Lower leg skin (tissue), 3 donors: ENCODE results near the gene COL2A1.

Source experiments
- POLR2A ChIP-seq, 2 donors: fragments of 450-650 bp; IDR thresholded peaks; one replicate each; pipeline ENCODE4 v1.6.1; 2016 to 2017; ENCODE audit warnings: antibody characterized with exemption in 2 of 2, mild to moderate bottlenecking in 1 of 2, moderate library complexity in 1 of 2
- TF ChIP-seq, protein P1 (sequence below), 3 donors: fragments of 450-650 bp; IDR thresholded peaks; one replicate each; pipeline ENCODE4 v1.5.1; 2016; ENCODE audit warnings: antibody characterized with exemption in 3 of 3, mild to moderate bottlenecking in 3 of 3, moderate library complexity in 2 of 3

DNA sequence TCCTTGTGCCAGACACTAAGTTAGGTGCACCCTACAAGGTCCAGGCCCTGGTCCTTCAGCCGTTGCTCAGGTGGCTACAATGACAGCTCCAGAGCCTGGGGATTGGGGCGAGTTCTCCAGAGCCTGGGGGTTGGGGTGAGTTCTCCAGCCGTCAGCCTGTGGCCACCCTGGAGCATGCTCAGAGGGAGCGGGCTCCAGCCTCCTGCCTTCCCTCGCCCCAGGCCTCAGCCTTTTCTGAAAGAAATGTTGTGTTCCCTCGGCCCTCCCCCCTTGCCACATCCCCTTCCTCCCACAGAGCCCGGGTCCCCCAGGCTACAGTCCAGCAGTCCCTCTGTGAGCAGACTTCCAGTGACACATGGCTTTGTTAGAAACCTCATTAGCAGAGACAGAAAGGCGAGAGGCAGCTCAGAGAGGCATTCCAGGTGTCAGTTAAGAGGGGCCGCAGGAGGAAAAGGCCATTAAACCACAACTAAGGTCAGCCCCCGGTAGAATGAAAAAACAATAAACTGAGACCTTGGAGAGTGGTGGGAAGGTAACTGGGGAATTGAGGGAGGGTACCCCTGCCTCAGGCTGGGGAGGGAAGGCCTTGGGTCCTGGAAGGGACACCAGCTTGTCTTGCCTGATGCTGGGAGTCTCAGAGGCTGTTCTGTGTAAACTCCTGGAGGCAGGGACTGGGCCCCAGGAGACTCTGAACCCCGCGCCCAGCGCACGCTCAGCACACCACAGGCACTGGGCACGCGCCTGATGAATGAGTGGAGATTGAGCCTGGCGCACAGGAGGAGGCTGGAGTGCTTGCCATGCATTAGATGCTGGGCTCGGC lies 23.1 kb upstream of the COL2A1 start:
- TF ChIP-seq POLR2A (IDR thresholded peaks at IDR 0.05): no peak
- TF ChIP-seq, protein P1, sequence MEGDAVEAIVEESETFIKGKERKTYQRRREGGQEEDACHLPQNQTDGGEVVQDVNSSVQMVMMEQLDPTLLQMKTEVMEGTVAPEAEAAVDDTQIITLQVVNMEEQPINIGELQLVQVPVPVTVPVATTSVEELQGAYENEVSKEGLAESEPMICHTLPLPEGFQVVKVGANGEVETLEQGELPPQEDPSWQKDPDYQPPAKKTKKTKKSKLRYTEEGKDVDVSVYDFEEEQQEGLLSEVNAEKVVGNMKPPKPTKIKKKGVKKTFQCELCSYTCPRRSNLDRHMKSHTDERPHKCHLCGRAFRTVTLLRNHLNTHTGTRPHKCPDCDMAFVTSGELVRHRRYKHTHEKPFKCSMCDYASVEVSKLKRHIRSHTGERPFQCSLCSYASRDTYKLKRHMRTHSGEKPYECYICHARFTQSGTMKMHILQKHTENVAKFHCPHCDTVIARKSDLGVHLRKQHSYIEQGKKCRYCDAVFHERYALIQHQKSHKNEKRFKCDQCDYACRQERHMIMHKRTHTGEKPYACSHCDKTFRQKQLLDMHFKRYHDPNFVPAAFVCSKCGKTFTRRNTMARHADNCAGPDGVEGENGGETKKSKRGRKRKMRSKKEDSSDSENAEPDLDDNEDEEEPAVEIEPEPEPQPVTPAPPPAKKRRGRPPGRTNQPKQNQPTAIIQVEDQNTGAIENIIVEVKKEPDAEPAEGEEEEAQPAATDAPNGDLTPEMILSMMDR (IDR thresholded peaks at IDR 0.05): no peak
